ENCODE data around the gene KRT4. TPM values are rescaled to one million over a fixed set of nuclear protein-coding genes. Genes with fewer than 3 reads are reported as not detected.

KRT4 gene
- total and polyA plus RNA-seq, 2 donors (not counting 3 experiments of a cell fraction or from before 2014, with no cell fraction given), result not detected

DNA sequence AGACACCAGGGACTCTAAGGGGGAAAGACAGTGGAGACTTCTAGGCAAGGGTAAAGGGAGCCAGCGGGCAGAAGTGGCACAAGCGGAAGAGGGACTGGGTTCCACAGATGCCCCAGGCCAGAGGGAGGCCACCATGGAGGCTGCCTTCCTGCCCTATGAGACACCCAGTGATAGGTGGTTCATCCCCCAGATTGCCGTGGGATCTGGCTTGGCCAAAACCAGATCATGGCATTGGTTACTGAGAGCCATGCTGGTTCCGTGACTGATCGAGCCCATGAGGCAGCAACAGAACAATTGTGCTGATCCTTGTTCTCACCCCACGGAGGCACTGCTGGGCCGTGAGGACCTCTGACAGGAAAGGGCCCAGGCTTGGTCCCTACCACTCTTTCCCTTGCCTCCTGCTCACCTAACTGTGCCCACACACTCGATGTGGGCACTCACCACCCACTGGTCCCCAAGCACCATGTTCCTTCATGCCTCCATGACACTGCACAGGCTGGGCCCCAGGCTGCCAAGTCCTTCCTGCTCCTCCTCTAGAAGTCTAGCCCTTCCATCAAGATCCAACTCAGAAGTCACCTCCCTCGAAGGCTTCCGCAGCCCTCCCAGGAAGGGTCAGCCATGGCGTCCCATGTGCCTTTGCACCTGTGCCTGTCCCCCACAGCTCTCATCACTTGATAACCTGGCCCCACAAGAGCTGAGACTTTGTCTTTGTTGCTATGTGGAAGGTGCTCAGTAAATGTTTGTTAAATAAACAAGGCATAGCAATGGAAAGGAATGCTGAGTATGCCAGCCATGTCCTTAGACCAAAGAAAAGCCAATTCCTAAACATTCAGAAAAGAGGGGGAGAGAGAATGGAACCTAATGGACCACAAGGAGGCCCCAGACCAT lies 12.9 kb upstream of the KRT4 start:
- ChIA-PET POLR2A (no interaction called here), CTCF (no interaction called here)
- no peaks in the 10 kb centered on the region for H3K36me3 ChIP-seq (ENCODE audit: control insufficient read depth in 2 of 2, extremely low read depth in 1 of 2, insufficient read depth in 2 of 2, low read length in 2 of 2)
- no peaks in the 10 kb centered on the region for H3K79me2 ChIP-seq (ENCODE audit: control insufficient read depth, insufficient read depth, low read length)
- no peak overlapping the region for H3K27ac ChIP-seq (ENCODE audit: insufficient read depth, low read depth, low read length)
- H3K4me1 ChIP-seq (ENCODE audit: control insufficient read depth, extremely low read depth, insufficient read depth, low read length), result no peaks in the 10 kb centered on the region
- intact Hi-C loops (cut with micrococcal nuclease) (no loop called here), dilution Hi-C loops (cut with MboI; ENCODE audit: extremely low pct_ligation_motif_present, low sequenced_read_pairs) (no loop called here)
- H3K4me2 ChIP-seq (ENCODE audit: insufficient read depth, low read length), result no peak overlapping the region
- no peak for FAIRE-seq
- H3K9ac ChIP-seq (replicated peaks; ENCODE audit: extremely low read depth, insufficient read depth, low read length), result no peak overlapping the region
- TF ChIP-seq FOS (IDR thresholded peaks at IDR 0.05; ENCODE audit: borderline replicate concordance, insufficient read depth, low read length) (no peak), GATA2 (IDR thresholded peaks at IDR 0.05; ENCODE audit: insufficient read depth, insufficient read length, low read depth, low read length) (no peak), POLR2AphosphoS5 (IDR thresholded peaks at IDR 0.05; ENCODE audit: insufficient read depth, low read depth, low read length) (no peak), EZH2 (IDR thresholded peaks at IDR 0.05; ENCODE audit: borderline replicate concordance, low read depth, low read length, severe bottlenecking) (no peak), POLR2A (IDR thresholded peaks at IDR 0.05; ENCODE audit: low read depth, low read length) (no peak), MYC (IDR thresholded peaks at IDR 0.05; ENCODE audit: low read depth, low read length) (no peak)
- TF ChIP-seq, protein P1, sequence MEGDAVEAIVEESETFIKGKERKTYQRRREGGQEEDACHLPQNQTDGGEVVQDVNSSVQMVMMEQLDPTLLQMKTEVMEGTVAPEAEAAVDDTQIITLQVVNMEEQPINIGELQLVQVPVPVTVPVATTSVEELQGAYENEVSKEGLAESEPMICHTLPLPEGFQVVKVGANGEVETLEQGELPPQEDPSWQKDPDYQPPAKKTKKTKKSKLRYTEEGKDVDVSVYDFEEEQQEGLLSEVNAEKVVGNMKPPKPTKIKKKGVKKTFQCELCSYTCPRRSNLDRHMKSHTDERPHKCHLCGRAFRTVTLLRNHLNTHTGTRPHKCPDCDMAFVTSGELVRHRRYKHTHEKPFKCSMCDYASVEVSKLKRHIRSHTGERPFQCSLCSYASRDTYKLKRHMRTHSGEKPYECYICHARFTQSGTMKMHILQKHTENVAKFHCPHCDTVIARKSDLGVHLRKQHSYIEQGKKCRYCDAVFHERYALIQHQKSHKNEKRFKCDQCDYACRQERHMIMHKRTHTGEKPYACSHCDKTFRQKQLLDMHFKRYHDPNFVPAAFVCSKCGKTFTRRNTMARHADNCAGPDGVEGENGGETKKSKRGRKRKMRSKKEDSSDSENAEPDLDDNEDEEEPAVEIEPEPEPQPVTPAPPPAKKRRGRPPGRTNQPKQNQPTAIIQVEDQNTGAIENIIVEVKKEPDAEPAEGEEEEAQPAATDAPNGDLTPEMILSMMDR (IDR thresholded peaks at IDR 0.05; ENCODE audit: extremely low read depth in 1 of 2, insufficient read depth in 1 of 2, low read depth in 1 of 2, low read length in 2 of 2), result no peak
- TF ChIP-seq, protein P2, sequence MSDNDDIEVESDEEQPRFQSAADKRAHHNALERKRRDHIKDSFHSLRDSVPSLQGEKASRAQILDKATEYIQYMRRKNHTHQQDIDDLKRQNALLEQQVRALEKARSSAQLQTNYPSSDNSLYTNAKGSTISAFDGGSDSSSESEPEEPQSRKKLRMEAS (IDR thresholded peaks at IDR 0.05; ENCODE audit: insufficient read depth, insufficient read length), result no peak
- H3K9me3 ChIP-seq (replicated peaks; ENCODE audit: control insufficient read depth, insufficient read depth, low read length), result no peaks in the 10 kb centered on the region
- H3K9me1 ChIP-seq (replicated peaks; ENCODE audit: control insufficient read depth, extremely low read depth, insufficient read depth, low read length), result no peaks in the 10 kb centered on the region
- no peak overlapping the region for H3K4me3 ChIP-seq (replicated peaks in 1 of 3; ENCODE audit: insufficient read depth in 1 of 3, low read depth in 1 of 3, low read length in 3 of 3)
- no peak overlapping the region for H2AFZ ChIP-seq (ENCODE audit: low read depth, low read length)
- peaks cover 2 to 3% of the 10 kb centered on the region in 2 experiments for H3K27me3 ChIP-seq (ENCODE audit: control insufficient read depth in 2 of 2, insufficient read depth in 2 of 2, low read length in 2 of 2)
- H4K20me1 ChIP-seq (replicated peaks; ENCODE audit: control insufficient read depth, extremely low read depth, insufficient read depth, low read length), result no peaks in the 10 kb centered on the region
- no peak for DNase-seq (ENCODE audit: low read depth, low spot score)
- no TSS peak for BruUV-seq (replicated peaks)
